Measurements from ENCODE around the gene IKBKG. TPM values are rescaled to one million over a fixed set of nuclear protein-coding genes. Genes with fewer than 3 reads are reported as not detected.
"Not testable (repeated sequence)": the region's sequence is repeated elsewhere in the genome, so short reads cannot be mapped to it uniquely, and the experiment has no call there.

The IKBKG gene, protein sequence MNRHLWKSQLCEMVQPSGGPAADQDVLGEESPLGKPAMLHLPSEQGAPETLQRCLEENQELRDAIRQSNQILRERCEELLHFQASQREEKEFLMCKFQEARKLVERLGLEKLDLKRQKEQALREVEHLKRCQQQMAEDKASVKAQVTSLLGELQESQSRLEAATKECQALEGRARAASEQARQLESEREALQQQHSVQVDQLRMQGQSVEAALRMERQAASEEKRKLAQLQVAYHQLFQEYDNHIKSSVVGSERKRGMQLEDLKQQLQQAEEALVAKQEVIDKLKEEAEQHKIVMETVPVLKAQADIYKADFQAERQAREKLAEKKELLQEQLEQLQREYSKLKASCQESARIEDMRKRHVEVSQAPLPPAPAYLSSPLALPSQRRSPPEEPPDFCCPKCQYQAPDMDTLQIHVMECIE
- total RNA-seq = 4.1 TPM

DNA sequence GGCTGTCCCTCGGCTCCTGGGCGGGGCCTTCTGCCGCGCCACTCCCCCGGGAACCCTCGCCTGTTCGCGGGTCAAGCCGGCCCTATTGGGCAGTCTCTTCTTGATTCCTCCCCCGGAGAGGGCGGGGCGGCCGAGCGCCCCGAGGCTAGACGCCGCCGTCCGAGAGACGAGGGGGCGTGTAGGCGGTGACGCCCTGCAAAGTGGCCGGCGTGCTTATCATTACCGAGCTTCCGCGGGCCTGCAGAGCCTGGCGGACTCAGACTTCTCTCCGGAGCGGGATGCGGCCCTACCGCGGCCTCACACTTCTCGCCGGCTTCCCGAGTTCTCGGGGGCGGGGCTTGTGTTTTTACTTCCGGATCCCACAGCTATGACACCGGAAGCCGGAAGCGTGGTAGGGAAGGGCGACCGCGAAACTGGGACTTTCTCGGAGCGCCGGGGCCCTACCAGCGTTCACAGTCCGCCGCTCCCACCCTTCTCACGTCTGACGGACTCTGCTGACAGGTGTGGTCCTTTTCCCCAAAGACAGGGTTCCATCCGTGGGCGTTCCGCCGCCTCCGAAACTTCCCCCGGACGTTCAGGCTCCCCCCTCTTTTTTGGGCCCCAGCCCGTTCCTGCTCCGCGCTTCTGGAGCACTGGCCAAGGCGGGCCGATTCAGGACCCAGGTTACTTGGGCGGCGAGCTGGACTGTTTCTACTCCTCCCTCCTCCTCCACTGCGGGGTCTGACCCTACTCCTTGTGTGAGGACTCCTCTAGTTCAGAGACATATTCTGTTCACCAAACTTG is at the start of gene IKBKG:
IKBKG (plus strand) TSS at position 376 of the 783 bp plus-strand sequence. CDS start 4,383 bp downstream, outside the sequence.
- DNase-seq (ENCODE audit: low spot score in 2 of 2) (peak; percentile 93 to 95), FAIRE-seq (no peak)

DNA sequence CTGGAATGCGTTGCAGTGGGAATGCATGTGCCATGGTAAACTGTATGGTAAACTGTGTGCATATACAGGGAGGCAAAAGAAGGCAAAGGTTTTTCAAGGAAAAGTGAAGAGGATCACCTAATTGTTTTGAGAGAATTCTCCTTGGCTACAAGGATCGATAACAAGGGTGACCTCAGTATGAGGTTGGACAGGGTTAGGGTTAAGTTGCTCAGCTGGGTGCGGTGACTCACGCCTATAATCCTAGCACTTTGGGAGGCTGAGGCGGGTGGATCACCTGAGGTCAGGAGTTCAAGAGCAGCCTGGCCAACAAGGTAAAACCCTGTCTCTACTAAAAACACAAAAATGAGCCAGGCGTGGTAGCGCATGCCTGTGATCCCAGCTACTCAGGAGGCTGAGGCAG is 46.0 kb upstream of the IKBKG start:
- not testable (repeated sequence) for DNase-seq (ENCODE audit: low spot score in 2 of 2); FAIRE-seq

DNA sequence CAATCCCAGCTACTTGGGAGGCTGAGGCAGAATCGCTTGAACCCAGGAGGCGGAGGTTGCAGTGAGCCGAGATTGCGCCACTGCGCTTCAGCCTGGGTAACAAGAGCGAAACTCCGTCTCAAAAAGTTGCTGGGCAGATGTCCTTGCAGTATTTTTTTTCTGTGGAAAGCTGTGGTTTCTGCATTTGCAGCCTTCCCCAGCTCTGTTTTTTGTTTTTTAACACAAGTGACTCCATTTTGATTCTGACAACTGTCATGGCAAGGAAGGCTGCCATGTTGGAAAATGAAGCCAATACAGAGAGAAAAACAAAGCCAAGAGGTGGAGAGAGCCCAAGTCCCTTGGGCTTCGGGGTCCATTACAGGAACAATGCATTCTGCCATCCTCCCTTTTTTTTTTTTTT is 45.3 kb upstream of the IKBKG start:
- FAIRE-seq (no peak), DNase-seq (ENCODE audit: low spot score in 2 of 2) (no peak)

DNA sequence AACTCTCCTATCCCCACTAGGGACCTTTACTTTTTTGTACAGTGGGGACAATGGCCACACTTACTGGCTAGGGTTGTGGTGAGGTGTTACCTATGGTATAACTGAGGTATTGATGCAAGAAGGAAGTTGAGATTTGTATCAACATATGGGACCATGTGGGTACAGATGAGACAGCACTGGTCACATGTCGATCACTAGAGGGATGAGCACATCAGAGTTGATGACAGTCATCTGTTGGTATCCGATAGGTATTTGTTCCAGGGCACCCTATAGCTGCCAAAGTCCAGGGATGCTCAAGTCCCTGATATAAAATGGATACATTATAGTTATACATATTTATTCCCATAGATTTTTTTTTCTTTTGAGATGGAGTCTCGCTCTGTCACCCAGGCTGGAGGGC is 44.4 kb upstream of the IKBKG start:
- DNase-seq (ENCODE audit: low spot score in 2 of 2) (no peak), FAIRE-seq (no peak)

DNA sequence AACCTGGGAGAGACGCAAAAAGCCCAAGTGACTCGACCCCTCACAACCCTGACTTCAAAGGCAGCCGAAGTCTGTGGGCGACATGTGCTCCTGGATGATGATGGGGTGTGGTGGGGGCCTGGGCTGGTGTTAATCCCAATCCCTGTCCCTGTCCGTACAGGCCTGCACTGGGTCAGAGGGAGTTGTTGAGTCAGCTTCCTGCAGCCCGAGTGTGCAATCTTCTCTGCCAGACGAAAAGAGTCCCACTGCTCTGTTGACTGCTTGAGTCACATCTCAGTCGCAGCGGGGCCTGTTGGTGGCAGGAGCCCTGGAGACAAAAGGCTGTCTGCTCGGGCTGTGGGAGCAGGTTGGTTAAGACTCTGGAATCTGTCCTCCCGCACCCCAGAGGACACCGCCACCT is 41.7 kb upstream of the IKBKG start:
- DNase-seq (ENCODE audit: low spot score in 2 of 2) = no peak
- FAIRE-seq = no peak

DNA sequence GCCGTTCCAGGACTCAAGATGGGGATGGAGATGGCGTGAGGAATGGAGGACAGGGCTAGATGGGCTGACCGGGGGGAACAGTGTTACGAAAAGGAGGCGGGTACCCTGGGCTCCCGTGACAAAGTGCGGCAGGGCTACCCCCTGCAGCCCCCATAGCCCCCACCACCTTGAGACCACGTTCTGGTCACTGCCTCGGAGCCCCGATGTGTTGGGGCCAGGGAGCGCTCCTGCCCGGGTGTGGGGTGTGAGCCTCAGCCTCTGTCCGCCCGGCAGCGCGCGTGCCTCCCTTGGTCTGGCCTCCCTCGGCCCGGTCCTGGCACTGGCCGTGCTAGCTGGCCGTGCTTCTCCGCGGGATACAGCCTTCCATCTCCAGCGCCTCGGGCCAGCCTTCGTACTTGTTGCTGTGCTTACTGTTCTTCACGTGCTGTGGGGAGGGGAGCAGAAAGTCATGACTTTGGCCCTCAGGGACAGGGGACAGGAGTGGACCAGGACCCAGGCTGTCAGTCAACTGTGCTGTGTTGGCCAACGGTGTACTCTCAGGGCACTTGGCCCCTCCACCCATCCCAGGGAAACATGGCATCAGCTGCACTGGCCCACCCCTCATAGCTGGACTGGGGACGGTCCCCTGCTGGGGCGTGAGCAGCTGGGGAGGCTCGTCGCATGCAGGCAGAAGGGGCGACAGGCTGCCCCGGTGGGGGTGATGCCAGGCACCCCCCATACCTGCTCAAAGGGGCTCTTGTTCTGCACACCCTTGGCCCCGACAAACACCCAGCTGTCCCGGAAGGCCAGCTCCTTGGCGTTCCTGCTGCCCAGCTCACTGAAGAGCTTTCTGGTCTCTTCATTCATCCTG is 40.7 kb upstream of the IKBKG start:
- DNase-seq (ENCODE audit: low spot score in 2 of 2) (no peak), FAIRE-seq (no peak)

DNA sequence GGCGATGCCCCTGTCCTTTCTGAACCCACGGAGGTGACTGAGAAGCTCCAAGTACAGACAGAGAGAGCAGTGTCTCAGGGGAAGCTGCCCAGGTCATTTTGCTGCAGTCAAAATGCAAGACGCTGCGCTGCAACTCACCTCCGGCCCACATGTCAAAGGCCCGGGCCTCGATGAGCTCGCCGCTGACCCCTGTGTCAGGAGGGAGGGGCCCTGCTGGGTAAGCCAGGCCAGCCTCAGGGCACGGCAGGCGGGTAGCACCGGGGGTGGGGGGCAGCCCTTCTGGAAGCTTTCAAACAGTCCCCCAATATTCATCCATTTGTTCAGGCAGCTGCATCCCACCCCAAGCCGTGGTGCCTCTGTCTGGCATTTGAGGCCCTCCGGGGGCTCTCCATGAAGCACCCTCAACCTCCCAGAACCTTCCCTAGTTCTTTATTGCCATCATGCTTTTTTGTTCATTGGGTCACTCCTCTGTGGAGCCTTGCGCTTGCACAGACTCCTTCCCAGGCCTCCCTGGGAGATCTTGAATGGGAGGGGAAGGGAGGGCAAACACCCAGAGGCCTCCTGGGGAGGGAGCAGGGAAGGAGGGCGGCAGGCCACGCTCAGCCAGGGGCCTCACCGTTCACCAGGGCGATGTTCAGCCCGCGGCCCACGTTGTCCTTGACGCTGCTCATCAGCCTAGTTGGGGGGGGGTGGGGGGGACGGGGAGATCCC is 39.6 kb upstream of the IKBKG start:
- DNase-seq (ENCODE audit: low spot score in 2 of 2) (no peak), FAIRE-seq (no peak)

DNA sequence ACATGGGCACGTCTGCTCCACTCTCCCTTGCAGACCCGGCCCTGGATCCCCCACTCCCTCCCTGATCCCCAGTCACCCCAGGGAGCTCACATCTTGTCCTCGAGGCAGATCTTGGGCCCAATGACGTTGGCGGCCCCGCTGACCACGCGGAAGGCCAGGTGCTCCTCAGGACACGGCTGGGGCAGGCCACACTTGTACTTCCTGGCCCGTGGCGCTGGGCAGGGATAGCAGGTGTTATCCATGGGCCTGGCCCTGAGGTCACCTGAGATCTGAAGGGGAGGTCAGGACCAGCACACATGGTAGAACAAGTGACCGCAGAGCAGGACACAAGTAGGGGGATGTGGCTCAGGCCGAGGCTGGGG is 39.1 kb upstream of the IKBKG start:
- no peak for DNase-seq (ENCODE audit: low spot score in 2 of 2)
- no peak for FAIRE-seq

DNA sequence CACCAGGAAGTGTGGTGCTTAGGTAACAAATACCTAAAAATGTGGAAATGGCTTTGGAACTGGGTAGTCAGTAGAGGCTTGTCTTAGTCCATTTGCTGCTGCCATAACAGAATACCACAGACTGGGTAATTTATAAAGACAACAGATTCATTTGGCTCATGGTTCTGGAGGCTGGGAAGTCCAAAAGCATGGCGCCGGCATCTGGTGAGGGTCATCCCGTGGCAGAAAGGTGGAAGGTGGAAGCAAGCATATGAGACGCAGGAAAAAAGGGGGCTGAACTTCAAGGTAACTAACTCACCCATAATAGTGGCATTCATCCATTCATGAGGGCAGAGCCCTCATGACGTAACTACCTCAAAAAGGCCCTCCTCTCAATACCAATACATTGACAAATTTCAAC is 38.0 kb upstream of the IKBKG start:
- no peak for DNase-seq (ENCODE audit: low spot score in 2 of 2)
- FAIRE-seq = no peak

DNA sequence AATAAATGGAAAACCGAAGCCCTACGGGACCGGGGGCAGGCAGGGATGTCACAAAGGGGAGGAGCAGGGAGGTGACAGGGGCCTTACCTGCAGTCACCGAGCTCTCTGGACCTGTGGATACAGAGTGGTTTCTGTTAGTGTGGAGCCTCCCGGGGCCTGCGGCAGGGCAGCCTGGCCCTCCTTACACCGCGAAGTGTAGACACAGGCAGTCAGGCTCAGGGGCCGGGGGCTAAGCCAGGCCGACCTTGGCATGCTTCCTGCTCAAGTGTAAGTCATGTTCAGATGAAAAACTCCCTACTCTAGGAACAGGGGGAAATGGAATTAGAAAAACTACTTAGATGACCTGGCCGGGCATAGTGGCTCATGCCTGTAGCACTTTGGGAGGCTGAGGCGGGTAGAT is 35.7 kb upstream of the IKBKG start:
- FAIRE-seq = no peak

DNA sequence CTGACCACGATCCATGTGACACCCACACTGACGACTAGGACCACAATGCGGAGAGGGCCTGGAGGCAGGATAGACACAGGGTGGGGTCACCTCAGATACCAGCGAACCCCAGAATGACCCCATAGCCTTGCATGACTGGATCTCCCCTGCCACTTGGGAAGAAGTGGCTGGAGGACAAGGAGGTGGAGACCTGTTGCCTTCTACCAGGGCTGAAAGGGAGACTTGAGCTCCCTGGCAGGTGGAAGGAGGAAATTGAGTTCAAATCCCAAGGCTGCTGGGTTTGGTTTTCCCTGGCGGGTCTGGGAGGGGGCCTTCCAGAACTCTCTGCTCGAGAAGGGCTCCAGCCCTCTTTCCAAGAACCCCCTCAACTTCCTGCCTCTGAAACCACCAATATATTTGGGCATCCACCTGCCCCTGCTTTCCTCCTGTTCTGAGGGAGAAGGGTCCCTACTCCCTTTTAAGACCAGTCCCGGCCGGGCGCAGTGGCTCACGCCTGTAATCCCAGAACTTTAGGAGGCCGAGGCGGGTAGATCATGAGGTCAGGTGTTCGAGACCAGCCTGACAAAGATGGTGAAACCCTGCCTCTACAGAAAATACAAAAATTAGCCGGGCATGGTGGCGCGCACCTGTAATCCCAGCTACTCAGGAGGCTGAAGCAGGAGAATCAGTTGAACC is 34.4 kb upstream of the IKBKG start:
- no peak for DNase-seq (ENCODE audit: low spot score in 2 of 2)

More for the DNA sequence above, 35.7 kb upstream of the IKBKG start:
- no peak for DNase-seq (ENCODE audit: low spot score in 2 of 2)

DNA sequence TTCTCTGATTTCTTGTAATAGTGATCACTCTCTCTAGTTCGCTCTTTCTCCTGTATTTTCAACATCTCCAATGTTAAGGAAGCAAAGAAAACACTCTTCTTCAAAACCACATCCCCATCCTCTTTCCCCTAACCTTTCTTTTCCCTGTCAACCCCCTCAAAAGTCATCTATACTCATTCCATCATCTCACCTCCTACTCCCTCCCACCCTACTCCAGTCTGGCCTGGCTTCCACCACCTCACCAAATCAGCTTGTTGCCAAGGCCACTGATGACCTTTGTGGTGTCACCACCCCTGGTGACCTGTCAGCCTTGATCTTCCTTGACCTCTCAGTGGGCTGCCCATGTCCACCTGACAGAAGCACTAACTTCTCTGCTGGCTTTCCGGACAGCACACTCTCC is 33.7 kb upstream of the IKBKG start:
- DNase-seq (ENCODE audit: low spot score in 2 of 2) (no peak), FAIRE-seq (no peak)

More for the DNA sequence above, 34.4 kb upstream of the IKBKG start:
- FAIRE-seq = no peak

DNA sequence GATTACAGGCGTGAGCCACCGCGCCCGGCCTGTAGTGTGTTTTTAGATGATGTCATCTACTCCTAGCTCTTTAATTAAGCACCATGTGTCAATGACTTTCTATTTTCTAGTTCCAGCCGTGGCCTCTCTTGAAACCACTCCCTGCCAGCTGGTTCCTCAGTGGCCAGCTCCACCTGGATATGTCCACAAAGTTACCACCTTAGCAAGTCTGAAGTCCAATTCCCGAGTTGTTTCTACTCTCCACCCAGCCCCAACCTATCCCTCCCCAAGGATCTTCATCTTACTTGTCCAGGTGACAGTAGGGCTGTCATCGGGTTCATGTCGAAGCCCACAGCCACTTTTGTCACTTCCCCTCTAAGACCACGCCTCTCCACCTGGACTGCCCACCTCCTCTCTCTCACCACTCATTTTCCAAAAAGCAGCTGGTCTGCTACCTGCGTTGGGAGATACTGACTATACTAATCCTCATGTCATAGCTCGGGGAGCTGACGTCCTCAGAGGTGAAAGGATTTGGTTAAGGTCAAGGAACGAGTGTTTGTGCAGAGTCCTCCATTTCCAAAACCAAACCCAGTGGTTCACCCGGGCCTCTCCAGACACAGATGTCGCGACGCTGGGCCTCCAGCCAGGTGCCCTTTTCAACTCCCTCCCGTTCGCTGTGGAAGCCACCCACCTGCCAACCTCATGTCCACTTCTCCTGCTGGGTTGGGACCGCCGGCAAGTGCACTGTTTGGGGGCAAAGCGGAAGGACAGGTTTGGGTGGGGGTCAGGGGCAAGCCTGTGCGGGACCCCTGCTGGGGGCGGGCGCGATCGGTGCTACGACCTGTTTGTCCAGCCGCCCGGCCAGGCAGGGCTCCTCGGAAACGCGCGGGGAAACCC is 32.1 kb upstream of the IKBKG start:
- no peak for DNase-seq (ENCODE audit: low spot score in 2 of 2)
- FAIRE-seq = no peak

DNA sequence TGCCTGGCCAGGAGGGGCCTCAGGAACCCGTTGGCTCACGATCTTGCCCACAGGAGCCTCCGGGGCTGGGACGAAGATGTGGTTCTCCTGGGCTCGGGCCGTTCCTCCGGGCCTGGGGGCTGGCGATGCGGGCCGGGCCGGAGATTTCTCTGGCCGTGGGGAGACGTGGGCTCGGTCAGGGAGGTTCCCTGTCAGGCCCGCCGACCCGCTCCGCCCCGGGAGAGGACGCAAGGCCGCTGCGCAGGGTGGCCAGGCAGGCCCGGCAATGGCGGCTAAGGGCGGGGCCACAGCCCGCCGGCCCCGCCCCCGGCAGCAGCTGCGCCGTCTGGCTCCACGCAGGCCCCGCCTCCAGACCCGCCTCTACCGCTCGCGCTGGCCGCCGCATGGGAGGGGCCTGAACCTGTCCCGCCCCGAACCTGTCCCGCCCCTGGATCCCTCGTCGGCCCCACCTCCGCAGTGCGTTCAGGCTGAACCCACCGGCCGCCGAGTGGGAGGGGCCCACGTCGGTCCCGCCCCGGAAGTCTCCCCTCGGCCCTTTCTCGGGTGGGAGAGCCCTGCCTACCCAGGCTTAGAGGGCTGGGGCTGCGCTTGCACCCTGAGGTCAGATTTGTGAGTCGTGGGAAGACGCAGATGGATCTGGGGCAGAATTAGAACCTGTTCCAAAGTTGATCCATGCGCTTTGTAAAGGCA is 31.3 kb upstream of the IKBKG start, which contains the start of gene FAM3A:
FAM3A (minus strand) TSS at position 267 of the 690 bp plus-strand sequence. CDS start 460 bp downstream, outside the sequence.
- no peak for FAIRE-seq

DNA sequence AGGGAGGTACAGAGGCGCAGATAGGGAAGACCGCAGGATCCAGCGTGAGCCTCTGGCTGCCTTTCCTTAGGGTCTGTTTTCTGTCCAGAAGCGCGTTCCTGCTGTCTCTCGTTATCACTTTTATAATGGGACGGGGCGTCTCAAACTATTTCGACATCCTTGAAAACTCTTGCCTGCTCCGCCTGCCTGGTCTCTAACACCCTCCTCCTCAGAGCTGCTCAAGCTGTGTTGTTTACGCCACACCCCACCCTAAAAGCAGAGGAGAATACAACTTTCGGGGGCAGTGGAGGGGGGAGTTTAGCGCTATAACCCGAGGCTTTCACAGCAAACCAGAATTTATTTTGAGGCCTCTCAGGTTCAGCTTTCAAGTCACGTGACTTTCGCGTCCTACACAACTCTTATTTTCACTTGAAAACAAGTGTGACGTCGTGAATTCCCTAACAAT is 30.7 kb upstream of the IKBKG start:
- FAIRE-seq = no peak
- DNase-seq (ENCODE audit: low spot score in 2 of 2) = no peak

More for the DNA sequence above, 31.3 kb upstream of the IKBKG start, which contains the start of gene FAM3A:
- DNase-seq (ENCODE audit: low spot score in 2 of 2) = peak; percentile 79 to 83

DNA sequence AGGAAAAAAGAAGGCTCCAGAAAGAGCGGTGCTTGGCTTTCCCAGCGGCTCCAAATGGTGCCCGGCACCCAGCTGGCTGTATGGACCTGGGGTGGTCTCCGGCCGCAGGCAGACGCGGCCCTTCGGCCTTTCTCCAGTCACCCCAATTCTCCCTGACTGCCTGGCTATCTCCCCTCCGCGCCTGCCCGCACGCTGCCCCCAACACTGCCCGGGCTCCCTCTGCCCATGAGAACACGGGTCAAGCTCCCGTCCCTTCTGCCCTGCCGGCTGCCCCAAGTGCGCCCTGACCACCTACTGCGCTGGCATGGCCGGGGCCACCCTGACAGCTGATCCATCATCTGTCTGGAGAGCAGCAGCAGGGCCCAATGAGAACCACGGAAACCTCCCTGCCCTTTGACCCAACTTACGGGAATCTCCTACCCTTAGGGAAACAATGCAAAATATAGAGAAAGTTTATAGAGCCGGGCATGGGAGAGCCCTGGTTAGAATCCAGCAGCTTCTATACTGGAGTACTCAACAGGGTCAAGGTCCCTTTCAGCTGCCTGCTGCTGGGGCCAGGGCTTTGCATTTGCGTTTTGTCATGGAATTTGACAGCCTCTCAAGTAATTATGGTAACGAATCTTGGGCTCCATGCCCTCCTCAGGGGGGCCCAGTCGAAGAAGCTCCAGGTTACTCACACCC is 30.2 kb upstream of the IKBKG start:
- no peak for DNase-seq (ENCODE audit: low spot score in 2 of 2)
- no peak for FAIRE-seq

DNA sequence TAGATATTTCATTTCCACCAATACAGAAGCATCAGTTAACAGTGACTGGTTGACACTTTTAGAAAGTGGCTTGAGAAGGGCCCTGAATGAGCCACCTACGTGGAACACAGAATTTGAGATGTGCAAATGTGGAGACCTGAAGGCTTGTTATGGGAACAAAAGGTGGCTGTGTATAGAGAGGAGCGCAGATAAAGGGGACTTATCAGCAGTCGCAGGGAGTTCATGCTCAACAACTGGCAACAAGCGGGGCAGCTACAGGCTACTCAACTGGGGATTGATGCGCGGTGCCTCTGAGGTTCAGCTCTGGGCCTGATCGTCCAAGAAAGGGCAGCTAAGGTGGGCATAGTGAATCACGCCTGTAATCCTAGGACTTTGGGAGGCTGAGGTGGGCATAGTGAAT is 28.0 kb upstream of the IKBKG start:
- DNase-seq (ENCODE audit: low spot score in 2 of 2) (no peak), FAIRE-seq (no peak)
